HG03025 (cell line): ENCODE data around the gene OPCML.

Source experiments
- ATAC-seq: cut with Tn5 transposase; IDR thresholded peaks from one replicate; pipeline ENCODE4 v1.9.1; 2021; ENCODE audit warnings: mild to moderate bottlenecking, moderate library complexity; ENCODE audit not compliant: unreplicated experiment, low FRiP score

The OPCML gene

DNA sequence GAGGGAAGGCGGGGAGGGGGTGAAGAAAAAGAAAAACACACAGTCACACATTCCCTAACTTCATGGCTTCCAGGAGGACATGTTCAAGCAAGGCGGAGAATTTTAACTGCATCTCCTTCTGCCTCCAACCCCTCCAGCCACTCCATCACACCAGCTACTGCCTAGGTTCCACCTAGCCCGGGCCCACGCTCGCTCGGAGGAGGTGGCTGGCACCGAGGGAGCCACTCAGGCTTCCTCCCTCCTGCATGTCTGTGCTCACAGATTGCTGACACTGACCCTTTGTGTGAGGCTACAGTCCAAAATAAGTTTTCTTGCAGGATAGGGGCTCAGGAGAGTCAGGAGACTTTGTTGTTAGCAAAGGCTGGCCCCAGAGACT, 9.4 kb upstream of the OPCML start:
- no peak for ATAC-seq

DNA sequence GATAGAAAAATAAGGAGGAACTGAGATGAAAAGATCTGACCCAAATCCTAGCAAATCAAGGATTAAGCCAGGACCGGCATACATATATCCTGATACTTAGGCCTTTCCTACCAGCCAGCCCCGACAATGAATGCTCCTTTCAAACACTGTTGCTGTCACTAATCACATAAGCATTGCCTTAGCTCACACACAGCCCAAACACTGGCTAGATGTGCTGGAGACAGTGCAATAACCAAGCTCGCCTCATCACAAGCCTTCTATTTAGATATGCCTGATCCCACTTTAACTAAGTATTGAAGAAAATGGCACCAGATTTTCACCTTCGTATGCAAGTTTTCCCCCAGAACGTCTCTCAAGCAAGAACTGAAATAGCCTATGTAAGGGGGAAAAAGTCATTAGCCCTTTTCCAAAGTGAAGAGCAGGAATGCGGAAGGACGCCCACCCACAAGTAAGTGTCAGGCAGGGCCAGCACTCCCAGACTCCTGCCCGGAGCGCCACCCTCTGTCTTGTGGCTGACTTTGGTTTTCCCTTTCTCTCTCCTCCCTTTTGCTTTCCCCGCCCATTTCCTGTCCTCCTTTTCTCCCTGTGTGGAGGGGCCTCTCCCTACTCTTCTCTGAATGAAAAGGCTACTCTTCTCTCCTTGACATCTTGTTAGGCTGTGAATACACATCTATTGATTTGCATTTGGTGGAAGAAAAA, 8.9 kb upstream of the OPCML start:
- ATAC-seq = no peak

DNA sequence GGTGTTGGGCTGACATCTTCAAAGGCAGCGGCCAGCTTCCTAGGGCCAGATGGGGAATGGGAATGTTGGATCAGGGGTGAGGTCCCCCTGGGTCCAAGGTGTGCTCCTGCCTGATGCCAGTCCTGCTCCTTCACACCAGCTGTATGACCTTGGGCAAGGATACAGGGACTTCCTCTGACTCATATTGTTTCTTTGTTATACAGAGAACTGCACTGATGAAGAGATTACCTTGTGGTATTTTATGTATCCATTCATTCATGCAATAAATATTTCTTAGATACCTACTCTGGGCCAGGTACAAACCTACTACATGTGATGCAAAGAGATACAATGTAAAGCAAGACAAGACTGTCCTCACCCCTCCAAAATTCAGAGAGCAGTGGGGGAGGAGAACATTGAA, 3.9 kb upstream of the OPCML start:
- no peak for ATAC-seq

DNA sequence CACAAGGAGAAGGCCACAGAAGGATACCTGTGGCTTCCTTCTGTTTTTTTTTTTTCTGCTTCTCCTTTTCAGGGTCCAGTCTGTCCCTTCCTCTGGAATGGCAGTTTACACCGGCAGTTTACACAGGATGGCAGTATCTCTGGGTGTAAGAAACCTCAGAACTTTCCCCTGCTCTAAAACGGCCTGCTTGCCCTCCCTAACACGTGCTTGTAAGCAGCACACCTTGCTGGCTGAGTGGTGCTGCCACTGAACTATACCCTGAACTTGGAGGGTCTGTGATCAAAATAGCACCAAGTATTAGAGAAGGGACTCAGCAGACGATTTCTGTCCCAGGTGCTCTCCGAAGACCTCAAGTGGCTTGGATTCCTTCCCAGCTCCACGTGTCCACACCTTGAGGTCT, 904 bp upstream of the OPCML start:
- ATAC-seq = no peak

DNA sequence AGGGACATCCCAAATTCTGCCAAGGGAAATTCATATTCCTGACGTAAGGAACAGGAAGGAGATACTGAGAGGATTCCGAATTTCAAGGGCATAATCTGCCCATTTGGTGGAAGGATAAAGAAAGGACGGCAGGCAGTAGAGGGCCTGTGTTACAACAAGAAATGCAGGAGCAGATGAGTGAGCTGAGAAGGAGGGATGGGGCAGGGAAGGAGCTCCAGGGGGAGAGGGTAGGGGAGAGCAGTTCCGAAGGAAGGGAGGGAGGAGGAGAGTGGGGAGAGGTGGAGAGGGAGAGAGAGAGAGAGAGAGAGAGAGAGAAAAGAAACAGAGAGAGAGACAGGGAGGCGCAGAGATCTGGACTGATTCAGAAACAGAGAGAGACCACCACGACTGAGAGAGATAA, 843 bp downstream of the OPCML start:
- no peak for ATAC-seq

DNA sequence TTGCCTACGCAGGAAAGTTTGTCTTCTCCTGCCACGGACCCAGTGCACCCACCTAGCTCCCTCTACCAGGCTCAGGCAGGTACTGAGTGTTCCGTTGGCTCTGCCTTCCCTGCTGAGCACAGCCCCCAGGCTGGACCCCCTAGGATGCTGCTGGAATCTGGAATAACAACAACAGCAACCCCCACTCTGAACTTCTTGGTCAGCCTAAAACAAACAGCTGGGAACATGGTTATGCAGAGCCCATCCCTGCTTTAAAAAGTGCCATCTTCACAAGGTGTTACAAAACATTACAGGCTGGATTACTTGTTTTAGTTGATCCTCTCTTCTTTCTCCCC, 1.8 kb downstream of the OPCML start:
- ATAC-seq = no peak

DNA sequence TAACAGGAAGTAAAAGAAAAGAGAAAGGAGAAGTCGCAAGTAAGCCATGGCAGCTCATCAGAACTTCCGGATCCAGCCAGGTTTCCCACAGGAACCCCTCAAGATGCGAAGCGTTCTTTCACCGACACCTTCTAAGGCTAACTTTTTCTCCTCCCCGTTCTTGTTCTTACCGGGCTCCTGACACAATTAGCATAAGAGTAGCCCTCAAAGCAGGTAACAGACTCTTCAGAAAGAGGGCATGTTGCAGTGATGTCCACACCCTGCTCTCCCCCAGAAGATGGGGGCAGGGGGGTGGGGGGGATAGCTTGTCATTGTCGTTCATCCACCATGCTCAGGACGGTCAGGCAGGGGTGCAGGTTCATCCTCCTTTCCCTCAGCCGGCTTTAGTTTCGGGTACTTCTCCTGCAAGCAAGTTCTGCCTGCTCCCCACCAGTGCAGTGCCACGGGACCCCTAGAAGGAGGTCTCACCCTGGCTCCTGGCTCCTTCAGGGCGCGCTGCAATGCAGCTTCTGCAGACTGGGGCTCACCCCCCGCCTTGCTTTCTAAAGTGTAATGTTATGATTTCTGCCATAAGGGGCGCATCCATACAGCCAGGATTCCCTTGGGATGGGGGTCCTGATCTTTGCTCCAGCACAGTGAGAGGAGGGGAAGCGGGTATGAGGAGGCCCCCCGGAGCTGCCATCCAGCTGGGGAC, 2.3 kb downstream of the OPCML start:
- no peak for ATAC-seq

DNA sequence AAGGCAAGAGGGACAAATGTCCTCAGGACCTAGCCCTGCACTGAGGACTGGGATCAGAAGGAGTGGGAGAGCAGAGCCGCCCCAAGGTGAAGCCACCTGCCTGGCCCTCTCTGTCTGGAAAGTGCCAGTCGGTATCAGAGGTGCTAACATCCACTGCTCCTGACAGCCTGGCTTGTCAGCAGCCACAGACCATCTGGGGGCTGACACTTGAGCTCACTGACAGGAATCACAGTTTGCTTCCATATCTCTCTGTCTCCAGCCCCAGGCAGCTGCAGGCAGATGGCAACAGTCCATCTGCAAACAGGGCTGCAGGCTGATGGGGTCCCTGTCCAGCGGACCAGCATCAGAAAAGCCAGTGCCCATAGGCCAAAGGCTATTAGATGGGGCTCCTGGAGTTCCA, 5.5 kb downstream of the OPCML start:
- no peak for ATAC-seq

DNA sequence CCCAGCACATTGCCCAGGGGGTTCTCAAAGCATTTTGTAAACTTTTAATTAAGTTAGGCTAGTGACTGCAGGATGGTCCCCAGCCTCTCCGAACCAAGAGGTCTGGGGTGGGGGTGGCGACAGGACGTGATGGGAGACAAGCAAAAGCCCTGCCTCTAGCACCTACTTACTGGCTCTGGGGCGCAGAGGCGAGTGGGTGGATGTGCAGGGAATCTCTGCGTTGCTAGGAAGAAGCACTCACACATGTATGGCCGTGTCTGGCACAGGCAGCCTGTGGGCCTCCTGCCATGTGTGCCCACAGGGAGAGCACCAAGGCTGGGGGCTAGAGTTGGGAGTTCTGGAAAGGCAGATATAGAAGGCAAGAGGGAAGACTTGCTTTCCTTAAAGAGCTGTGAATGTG, 6.3 kb downstream of the OPCML start:
- no peak for ATAC-seq

DNA sequence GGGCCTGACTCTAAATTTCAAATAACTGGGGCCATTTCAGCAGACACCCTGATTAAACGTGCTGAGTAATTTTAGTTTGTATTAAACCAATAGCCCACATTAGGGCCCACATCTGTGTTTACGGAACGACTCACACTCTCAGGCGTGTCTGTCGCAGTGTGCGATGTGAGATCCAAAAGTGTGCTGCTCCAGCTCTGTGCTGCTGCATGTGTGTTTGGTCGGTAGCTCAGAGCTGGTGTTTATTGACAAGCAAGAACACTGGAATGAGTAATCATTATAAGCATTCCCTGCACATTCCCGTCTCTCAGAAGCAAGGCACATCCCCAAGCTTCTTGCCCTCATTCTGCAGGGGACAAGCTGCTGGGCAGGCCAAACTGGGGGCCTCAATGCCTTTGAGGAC, 7.8 kb downstream of the OPCML start:
- ATAC-seq = no peak

DNA sequence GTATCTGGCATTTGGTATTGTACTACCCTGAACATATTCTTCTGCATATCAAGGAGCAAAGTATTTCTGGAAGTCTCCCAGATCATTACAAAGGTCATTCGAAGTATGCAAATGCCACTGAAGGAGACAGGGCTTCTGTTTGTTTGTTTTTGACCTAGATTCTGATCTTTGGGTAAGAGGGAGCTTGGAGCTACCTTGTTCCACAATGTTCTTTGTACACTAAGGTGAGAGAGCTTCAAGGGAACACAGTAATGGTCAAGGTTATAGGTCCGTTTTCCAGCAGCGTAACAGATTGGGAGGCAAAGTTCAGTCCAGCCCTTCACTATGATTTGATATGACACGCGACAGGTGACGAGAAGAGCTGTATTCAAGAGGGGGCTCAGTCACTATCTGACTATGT, 10.0 kb downstream of the OPCML start:
- no peak for ATAC-seq

DNA sequence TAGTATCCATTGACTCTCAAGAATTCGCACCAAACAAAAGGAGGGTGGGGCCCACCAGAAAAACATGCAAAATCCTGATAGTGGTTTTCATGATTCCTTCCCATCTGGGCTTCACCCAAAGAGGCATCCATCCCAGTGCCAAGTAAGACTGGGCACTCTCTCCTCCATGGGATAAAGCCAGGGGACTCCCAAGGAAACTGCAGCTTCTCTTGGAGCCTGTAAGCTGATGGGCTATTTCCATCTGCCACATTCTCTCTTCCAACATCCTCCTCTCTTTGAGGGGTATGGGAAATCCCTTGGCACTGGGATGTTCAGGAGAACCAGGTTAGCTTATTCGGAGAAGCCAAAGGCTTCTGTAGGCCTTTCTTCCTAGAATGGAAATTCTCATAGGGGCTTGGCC, 10.8 kb downstream of the OPCML start:
- ATAC-seq = no peak

DNA sequence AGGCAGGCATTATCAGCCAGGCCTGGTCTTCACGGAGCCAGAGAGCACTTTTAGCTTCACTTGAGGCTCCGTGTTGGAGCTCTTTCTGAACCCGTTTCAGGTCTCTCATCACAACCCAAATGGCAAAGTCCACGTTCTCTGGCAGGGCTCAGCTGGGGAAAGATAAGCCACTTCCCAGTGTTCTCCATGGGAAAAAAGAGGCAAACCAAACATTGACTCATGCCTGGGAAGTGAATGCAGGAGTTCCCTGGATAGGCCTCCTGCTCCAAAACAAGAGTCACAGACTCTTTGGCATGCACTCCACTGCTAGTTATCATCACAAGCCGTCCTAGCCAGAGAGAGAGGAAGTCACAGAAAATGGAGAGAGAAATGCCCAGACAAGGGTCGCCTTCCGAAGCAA, 11.6 kb downstream of the OPCML start:
- ATAC-seq = no peak

DNA sequence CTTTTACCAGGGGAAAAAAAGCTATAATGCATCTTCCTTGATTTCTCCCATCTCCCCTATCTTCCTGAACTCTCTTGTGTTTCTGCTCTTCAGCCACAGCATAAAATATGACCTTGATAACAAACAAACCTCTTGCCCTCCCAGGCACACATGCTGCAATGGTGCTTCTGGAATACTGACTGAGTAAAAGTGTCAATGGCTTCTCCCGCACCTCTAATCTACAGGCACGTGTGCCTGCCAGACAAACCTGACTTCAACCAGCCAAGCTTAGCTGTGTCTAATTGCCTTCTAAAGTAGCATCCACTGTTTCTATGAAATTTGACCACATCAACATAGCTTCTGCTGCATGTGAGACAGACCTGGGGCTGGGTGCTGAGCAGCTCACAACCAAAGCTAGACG, 12.7 kb downstream of the OPCML start:
- no peak for ATAC-seq

DNA sequence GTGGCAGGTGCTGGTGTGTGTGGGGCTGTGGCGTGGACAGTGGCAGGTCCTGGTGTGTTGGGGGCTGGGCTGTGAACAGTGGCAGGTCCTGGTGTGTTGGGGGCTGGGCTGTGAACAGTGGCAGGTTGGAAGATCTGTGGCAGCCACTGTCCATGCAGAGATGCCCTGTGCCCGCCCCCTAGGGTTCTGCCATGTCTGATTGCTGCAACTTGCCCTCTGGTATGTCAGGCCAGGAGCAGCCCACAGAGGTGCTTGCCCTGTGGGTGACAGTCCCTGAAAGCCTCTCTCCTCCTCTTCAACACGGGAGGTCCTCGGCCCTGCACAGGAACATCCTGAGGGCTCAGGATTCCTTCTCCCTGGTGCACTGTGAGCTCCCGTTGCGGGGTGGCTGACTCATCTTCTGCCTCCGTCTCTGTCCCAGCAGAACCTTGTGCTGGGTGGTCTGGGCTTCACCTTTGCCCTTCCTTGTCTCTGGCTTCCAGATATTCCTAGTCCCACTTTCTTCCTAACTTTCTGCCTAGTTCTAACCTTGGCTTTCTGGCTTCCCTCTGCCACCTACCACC, 13.5 kb downstream of the OPCML start:
- no peak for ATAC-seq

DNA sequence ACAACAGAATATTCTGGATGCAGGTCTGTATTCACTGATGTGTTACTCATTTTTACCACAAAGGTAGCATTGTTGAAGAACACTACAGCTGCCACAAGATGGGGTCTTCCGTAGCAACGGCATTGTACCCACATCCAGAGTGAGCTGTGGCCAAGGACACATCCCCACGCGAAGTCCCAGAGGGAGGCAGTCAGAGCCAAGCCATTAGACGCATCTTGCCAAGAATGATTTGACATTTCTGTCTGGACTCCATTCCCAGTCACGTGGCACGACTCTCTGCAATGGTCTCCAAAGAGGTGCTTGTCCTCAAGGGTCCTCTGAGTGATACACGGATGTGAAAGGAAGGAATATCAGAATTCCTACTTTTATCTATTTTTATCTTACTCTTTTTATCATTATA, 15.5 kb downstream of the OPCML start:
- ATAC-seq = no peak

DNA sequence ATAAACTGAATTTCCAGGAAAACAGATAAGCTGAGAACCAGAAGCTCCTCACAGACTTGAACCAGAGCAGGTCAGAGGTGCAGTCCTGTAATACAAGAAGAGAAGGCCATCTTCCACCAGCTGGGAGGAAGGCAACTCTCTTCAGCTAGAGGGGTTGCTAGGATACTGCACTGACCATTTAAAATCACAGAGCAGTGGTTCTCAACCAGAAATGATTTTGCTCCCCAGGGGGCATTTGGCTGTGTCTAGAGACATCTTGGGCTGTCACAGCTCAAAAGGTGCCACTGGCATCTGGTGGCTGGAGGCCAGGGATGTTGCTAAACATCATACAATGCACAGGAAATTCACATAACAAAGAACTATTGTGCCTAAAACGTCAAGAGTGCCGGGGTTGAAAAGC, 17.2 kb downstream of the OPCML start:
- no peak for ATAC-seq

DNA sequence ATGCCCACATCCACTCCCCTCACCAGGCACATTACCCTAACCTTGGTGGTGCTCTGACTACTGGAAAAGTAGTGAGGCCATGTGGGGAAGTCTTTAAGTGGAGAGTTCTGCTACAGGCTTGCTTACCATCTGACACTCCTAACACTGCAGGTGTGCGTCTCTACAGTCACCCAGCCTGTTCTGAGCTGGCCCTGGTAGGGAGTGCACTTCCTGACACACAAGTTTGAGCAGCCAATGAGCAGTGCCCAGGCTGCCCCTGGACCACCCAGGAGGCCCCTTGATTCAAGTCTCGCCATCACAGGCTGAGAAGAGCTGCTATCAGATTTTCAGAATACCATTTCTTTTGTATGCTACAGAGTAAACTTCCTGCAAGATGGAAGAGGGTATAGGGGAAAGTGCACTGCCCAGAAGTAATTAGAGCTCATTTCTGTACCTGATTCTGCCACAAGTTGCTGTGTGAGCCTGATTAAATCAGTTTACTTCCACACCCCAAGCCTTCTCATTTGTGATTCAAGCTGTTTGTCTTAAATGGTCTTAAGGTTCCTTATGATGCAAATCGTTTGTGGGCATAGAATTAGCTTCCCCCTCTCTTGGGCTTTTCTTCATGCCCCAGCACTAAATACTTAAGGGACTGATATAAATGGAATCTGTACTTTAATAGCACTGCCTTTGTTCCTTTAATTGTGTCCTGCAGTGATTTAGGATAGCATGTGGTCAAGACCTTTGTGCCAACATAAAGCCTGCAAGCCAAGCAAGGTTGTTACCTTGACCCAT, 22.2 kb downstream of the OPCML start:
- no peak for ATAC-seq

DNA sequence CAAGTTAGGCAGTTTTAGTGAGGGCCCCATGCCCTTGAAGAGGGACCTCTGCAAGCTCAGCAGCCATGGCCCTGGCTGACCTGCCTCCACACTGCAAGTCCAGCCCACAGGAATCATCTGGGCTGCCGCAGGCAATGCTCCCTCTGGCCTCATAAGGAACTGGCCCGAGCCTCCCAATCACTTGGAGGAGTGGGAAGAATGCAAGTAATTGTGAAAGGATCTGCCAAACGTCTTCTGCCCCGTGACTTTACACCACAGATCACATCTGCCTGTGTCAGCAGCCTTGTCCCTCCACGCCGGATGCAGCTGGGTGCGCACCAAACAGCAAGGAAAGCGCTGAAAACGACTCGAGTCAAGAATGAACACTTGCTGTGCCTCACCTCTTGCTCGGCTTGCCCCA, 23.8 kb downstream of the OPCML start:
- ATAC-seq = no peak

DNA sequence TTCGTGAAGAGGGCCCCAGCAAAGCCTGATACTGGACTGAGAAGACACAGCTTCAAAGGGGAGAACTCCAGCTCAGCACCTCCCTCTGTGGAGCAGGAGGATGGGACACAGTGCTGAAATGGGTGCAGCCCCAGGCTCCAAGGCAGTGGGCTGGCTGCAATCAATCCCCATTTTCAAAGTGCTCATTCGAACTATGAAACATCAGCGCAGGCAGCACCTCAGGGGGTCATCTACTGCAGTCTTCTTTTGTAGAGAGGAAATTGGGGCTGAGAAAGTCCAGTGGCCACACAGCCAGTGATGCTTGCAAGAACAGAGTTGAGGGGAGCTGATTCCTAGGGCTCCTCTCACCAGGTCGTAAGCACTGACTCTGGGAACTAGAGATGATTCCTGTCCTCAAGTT, 25.1 kb downstream of the OPCML start:
- ATAC-seq = no peak

DNA sequence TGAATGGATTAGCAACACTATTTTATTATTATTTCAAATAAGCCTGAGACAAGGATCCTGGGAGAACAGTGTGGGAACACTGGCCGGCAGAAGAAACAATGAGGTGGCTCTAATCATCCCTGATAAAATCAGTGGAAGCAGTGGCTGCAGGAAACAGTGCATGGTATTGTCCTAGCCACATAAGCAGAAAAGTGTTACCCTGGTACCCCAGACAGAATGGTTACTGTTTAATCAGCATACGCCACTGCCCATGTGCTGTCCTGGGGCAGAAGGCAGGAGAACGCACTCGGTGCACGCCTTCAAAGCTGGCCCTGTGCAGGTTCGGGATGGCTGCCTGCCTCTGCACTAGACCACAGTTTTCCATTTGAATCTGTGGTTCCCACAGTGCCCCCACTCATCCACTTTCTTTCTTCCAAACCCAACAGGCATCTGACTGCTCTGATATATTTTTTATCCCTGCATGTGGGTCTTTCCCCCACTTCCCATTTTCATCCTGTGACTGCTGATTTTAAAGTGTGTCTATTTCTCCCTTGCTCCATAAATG, 25.7 kb downstream of the OPCML start:
- no peak for ATAC-seq
